HS-5 (cell line): ENCODE results near the gene ANP32D.
"Not testable (repeated sequence)": the region's sequence is repeated elsewhere in the genome, so short reads cannot be mapped to it uniquely, and the experiment has no call there.

Experiments
- DNase-seq: peaks from one replicate; pipeline ENCODE4 v3.0.0-alpha.2; 2012; ENCODE audit warnings: low read depth

ANP32D gene

DNA sequence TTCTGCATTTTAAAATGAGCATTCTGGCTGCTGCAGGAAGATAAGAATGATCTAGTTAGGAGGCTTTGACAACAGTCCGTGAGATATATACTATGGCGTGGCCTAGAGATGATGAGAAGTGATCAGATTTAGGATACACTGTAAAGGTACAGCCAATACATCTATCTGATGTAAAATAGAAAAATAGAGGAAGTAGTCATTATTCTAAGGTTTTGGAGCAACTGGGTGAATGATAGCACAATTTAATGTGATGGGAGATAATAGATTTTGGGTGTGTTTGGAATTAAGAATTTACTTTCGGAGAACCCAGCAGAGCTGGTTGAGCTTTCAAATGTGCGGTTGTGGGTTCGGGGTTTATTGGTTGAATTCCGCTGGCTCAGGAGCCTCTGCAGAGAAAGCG lies at the start of gene ANP32D:
Gene ANP32D (plus strand): TSS at position 301 of the 400 bp plus-strand sequence. CDS start 106 bp downstream, outside the sequence.
- no peak for DNase-seq

DNA sequence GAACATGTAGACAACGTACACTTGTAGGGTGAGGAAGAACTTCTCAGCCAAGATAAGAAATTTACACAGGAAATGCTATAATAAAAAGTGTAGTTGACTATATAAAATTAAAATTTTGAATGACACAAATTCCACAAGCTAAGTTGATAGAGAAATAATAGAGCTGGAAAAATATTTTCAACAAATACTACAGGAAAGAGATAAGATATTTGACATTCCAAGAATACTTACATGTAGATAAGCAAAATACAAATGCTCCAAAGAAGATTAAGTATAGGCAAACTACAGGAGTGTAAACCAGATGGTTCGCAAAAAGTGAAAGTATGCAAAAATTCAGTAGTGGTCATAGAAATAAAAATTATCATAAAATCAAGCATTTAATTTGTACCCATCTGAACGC lies 49.2 kb upstream of the ANP32D start:
- DNase-seq: no peak

DNA sequence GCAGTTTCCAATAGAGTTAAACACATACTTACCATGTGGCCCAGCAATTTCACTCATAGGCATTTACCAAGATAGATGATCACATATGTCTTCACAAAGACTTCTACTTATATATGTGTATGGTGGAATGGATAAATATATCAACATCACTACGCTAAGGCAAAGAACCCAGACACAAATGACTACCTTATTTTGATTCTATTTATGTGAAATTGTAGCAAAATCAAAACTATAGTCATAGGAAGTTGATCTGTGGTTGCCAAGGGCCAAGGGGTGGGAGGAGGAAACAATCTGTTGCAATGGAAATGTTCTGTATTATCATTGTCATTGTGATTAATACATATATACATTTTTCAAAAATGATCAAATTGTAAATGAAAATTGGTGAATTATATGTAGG lies 47.7 kb upstream of the ANP32D start:
- no peak for DNase-seq

DNA sequence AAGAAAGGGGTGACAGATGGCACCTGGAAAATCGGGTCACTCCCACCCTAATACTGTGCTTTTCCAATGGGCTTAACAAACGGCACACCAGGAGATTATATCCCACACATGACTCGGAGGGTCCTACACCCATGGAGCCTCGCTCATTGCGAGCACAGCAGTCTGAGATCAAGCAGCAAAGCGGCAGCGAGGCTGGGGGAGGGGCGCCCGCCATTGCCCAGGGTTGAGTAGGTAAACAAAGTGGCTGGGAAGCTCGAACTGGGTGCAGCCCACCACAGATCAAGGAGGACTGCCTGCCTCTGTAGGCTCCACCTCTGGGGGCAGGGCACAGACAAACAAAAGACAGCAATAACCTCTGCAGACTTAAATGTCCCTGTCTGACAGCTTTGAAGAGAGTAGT lies 38.3 kb upstream of the ANP32D start:
- not testable (repeated sequence) for DNase-seq

DNA sequence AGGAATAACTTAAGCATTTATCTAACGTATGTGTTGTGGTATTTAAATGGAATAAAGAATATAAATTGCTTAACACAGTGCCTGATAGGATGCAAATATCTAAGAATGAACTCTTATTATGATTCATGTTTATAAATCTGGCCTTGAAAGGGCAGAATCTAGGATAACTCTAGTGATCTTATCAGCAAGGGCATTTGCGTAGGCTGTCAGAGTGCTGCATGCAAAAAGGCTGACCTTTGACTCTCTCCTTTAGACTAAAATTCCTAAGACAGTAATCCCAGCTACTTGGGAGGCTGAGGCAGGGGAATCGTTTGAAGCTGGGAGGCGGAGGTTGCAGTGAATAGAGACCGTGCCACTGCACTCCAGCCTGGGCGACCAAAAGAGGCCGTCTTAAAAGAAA lies 31.3 kb upstream of the ANP32D start:
- no peak for DNase-seq

DNA sequence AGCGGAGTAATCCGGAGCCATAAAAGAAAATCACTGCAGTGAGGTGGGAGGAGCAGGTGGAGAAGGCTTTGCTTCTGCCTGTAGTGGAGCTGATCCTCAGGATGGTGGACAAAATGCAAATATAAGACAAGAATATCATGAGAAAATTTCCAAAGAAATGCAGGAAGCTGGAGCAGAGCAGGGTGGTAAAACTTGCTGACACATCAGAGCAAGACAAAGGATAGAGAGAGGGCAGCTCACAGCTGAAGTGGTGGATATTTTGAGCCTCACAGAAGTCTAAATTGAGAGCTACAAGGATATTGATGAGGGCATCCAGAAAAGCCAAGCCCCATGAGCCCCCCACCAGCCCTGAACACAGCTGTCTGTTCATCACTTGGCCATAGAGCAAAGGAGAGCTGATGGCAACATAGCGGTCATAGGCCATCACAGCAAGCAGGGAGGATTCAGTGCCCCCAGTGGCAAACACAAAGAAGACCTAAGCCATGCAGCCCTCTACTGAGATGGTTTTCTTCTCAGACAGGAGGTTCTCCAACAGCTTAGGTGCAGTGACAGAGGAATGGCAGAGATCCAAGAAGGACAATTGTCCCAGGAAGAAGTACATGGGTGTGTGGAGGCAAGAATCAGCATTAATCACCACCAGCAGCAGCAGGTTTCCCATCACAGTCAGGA lies 30.0 kb upstream of the ANP32D start:
- DNase-seq: no peak

DNA sequence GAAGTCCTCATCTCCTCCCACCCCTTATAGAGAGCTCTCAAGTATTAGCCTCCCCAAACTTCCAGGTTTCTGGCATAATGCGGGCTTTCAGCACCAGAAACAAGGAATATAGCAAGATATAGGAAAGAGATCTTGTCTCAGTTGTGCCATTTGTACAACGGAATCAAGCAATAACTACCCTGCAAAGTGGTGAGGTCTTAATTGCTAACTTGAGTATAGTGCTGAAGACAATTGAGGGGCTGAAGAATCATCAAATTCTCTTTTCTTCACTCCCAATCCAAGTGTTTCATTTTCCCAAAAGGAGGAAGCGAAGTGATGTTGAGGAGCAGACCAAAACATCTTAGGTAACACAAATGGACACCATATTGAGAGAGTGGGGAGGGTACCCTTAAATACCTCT lies 26.8 kb upstream of the ANP32D start:
- no peak for DNase-seq

DNA sequence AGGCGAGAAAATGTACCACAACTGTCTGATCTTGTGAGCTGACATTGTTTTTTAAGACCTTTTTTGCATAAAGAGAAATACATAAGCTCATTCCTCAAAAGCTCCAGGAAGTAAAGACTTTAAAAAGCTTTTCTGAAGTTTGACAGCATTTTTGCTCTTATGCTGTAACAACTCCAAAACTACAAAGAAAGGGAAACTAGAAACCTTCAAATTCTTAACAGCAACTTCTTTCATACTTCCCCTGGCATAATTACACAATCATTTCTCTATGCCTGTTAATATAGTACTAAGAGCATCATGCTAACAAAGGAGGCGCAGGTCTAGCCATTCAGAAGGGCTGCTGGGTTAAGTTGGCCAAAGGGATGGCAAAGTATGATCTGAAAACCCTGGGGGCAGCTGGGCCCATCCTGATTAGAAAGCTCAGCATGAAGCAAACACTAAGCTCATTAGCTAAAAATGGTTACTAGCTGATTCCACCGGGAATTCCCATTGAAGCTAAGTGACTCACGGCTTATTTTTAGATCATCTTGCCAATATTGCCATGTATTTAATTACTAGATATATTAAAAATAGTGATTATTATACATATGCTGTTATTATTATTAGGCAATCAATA lies 26.1 kb upstream of the ANP32D start:
- no peak for DNase-seq

DNA sequence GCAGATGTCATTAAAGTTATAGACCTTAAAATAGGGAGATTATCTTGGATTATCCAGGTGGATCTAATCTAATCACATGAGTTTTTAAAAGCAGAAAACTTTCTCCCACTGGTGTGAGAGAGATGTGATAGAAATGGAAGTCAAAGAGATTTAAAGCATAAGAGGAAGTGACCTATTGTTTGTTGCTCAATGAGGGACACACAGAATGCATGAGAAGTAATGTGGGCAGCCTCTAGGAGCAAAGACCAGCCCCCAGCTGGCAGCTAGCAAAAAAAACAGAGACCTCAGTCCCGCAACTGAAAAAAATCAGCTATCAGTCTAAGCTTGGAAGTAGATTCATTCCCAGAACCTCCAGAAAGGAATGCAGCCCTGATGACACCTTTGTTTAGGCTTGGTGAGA lies 24.6 kb upstream of the ANP32D start:
- DNase-seq: no peak

DNA sequence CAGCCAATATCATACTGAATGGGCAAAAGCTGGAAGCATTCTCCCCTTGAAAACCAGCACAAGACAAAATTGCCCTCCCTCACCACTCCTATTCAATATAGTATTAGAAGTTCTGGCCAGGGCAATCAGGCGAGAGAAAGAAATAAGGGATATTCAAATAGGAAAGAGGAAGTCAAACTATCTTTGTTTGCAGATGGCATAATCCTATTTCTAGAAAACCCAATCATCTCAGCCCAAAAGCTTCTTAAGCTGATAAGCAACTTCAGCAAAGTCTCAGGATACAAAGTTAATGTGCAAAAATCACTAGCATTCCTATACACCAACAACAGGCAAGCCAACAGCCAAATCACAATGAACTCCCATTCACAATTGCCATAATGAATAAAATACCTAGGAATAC lies 21.0 kb upstream of the ANP32D start:
- DNase-seq: no peak

DNA sequence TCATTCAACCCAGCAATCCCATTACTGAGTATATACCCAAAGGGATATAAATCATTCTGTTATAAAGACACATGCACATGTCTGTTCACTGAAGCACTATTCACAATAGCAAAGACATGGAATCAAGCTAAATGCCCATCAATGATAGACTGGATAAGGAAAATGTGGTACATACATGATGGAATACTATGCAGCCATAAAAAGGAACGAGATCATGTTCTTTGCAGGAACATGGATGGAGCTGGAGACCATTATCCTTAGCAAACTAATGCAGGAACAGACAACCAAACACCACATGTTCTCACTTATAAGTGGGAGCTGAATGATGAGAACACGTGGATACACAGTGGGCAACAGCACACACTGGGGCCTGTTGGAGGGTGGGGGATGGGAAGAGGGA lies 19.4 kb upstream of the ANP32D start:
- DNase-seq: not testable (repeated sequence)

DNA sequence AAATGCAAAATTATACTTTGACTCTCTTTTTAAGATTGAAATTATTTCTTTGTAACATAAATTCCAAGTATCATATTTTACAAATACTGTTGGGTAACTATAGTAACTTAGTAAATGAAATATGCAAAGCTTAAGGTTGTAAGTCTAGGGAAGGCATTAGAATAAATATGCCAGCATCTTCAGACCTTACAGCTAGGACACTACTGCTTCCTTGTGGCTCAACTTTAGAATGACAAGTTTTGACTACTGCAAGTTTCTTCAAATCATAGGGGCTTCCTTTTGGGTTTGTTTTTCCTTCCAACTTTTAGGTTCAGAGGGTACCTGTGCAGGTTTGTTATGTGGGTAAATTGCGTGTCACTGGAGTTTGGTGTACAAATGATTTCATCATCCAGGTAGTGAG lies 17.7 kb upstream of the ANP32D start:
- DNase-seq: no peak

DNA sequence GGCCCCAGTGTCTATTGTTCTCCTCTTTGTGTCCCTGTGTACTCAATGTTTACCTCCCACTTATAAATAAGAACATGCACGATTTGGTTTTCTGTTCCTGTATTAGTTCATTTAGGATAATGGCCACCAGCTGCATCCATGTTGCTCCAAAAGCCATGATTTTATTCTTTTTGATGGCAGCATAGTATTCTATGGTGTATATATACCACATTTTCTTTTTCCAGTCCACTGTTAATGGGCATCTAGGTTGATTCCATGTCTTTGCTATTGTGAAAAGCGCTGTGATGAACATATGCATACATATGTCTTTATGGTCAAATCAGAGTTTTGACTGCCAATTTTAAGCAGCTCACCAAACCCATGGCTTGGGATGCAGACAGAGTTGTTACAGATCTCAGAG lies 17.2 kb upstream of the ANP32D start:
- DNase-seq: no peak

DNA sequence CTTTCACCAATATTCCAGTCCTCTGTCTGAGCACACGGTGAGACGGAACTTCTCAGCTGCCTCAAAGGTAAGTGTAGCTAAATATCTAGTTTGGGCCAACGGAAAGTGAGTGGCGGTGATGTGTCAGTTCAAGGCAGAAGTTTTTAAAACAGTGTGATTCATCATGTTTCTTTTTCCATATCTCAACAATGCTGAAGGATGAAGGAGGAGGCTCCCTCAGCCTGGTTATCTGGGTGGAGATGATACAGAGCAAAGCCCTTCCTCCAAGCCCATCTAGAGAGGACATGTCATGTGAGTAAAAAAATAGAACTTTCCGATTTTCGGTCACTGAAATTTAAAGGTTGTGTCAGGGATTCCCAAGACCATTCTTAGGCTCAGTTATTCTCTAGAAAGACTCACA lies 13.1 kb upstream of the ANP32D start:
- DNase-seq: no peak

DNA sequence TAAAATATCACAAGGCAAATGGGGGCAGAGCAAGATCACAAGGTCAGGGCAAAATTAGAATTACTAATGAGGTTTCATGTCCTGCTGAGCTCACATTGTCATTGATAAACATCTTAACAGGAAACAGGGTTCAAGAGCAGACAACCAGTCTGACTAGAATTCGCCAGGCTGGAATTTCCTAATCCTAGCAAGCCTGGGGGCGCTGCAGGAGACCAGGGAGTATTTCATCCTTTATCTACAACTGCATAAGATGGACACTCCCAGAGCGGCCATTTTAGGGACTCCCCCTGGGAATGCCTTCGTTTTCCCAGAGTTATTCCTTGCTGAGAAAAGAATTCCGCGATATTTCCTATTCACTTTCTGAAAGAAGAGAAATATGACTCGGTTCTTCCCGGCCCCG lies 3.3 kb upstream of the ANP32D start:
- not testable (repeated sequence) for DNase-seq

DNA sequence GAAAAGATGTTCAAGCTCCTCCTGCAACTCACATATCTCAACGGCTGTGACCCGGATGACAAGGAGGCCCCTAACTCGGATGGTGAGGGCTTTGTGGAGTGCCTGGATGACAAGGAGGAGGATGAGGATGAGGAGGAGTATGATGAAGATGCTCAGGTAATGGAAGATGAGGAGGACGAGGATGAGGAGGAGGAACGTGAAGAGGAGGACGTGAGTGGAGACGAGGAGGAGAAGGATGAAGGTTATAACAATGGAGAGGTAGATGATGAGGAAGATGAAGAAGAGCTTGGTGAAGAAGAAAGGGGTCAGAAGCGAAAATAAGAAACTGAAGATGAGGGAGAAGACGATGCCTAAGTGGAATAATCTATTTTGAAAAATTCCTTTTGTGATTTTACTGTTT lies 702 bp downstream of the ANP32D start:
- no peak for DNase-seq

DNA sequence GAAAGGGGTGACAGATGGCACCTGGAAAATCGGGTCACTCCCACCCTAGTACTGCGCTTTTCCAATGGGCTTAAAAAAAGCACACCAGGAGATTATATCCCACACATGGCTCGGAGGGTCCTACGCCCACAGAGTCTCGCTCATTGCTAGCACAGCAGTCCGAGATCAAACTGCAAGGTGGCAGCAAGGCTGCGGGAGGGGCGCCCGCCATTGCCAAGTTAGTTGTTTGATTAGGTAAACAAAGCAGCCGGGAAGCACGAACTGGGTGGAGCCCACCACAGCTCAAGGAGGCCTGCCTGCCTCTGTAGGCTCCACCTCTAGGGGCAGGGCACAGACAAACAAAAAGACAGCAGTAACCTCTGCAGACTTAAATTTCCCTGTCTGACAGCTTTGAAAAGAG lies 2.1 kb downstream of the ANP32D start:
- DNase-seq: not testable (repeated sequence)

DNA sequence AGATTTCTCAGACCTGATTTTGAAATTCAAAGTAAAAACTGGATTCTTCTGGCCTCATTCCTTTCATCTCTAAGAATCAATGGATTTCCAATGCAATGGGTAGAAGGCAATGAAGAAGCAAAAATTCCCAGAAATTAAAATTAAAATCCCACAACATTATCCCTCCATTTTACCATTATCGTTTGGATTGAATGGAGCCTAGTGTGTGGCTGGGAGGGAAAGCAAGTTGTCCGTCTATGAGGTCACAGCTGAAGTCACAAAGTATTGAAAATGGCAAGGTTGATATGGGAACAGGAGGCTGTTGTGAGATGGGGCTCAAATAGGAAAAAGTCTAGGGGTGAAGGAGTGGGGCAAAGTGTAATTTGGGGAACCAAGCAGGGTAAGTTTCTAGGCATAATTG lies 9.8 kb downstream of the ANP32D start, which contains the start of gene C12orf54:
Gene C12orf54 (plus strand): TSS at position 301 of the 400 bp plus-strand sequence. CDS start 799 bp downstream, outside the sequence.
- DNase-seq: no peak

DNA sequence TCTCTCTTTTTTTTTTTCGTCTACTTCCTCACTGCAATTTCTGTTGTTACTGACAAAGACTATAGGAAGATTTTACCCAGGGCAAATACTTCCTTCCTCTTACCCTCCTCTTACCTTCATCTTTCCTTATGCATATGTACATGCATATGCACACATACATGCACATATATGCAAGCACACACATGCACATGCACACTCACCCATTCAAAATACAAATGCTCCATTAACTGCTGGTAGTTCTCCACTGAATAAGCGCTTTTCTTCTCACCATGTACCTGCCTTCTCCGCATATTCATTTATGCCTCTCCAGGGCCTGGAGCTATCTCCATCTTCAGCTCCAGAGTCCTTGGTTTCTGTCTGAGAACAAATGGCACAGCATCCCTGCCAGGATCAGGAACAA lies 10.6 kb downstream of the ANP32D start:
- no peak for DNase-seq

DNA sequence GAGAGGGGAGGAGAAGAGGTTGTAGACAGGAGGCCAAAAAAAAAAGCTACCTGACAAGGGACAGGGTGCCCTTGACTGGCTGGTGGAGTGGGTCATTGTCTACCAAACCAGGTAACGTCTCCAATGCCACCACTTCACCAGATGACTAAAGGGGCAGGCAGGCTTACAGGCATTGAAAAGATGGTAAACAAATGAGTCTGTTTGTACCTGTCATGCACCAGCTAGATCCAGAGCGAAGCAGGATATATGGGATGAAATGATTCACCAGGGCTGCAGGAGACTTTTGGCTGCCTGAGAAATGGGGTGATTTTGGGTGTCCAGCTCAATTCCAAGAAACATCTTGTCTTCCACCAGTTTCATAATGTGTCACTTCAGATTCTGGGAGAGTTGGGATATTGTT lies 13.9 kb downstream of the ANP32D start:
- DNase-seq: no peak

DNA sequence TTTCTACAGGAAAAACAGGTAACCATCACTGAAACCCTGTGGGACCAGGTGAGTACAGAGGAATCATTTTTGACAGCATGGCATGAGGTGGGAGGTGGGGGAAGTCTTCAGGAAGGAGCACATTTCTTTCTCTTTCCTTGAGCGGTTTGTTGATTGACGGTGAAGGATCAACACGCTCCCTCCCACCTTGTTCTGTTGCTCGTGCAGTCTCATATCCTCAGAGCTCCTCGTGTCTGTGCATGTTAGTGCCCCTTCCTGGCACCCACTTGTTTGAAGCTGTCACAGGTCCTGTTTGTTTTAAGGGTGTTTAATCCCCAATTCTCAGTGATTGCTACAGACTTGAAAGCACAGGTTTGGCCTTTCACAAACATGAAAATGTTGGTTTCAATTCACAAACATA lies 14.3 kb downstream of the ANP32D start:
- no peak for DNase-seq

DNA sequence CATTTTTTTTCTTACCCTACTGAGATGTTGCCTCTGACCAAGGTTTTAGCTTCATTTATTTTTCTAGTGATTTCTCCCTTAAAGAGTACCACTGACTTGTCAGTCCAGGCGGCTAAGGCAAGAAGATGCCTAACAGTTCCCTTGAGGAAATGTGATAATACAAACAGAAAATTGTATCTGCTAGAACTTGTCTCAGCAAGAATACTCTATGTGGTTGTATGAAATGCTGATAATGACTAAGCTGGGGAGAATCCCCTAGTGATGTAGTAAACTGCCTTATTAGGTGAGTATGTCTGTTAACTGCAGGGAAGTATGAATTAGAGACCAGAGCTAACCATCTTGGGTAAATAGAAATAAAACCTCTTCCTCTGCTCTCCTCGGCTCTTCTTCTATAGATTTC lies 16.7 kb downstream of the ANP32D start:
- DNase-seq: no peak

DNA sequence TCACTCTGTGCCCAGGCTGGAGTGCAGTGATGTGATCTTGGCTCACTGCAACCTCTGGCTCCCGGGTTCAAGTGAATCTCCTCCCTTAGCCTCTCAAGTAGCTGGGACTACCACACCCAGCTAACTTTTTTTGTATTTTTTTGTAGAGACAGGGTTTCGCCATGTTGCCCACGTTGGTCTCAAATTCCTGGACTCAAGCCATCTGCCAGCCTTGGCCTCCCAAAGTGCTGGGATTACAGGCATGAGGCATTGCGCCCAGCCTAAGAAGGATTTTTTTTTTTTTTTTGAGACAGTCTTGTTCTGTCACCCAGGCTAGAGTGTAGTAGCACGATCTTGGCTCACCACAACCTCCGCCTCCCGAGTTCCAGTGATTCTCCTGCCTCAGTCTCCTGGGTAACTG lies 17.1 kb downstream of the ANP32D start:
- DNase-seq: not testable (repeated sequence)

DNA sequence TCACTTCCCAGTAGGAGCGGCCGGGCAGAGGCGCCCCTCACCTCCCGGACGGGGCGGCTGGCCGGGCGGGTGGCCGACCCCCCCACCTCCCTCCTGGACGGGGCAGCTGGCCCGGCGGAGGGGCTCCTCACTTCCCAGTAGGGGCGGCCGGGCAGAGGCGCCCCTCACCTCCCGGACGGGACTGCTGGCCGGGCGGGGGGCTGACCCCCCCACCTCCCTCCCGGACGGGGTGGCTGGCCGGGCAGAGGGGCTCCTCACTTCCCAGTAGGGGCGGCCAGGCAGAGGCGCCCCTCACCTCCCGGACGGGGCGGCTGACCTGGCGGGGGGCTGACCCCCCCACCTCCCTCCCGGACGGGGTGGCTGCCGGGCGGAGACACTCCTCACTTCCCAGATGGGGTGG lies 27.9 kb downstream of the ANP32D start:
- DNase-seq: not testable (repeated sequence)
